ENCODE measurements around the gene DRC1.
A peak's percentile ranks its signal among the peaks of the same experiment; 100 is the strongest.

DRC1 gene

GRCh38 chr2:26479131-26479788 lies 77.5 kb downstream of the DRC1 start:
- no peak for DNase-seq

DNA sequence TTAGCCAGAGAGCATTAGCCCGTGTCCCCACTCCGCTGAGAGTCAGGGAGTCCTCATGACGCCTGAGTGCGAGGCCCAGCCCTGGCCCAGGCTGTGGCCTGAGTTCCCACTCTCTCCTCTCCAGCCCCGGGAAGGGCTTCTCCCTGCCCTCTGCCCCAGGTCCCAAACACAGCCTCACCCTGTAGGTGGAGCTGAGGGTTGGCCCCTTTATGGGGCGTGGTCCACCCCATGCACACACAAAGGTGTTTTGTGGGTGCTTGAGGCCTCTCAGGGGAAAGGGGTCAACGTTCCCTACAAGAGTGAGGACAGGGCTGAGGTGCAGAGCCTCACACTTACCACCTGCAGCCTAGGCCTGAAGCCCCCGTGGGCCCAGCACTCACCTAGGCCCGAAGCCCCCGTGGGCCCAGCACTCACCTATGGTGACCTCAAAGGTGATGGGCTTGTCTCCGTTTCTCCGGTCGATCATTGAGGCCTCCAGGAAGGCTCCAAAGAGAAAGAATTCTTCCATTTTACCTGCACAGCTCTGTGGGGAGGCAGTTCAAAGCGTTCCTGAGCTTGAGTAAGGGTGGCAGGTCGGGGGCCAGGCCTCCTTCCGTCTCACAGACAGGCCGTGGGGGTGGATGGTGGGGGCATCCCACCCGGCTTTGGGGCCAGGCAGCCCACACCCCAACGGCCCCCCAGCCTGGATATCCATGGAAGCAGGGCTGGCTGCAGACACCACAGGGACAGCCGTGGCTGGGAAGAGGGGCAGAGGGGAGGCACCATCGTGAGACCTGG lies 78.3 kb downstream of the DRC1 start:
- DNase-seq = no peak

GRCh38 chr2:26480566-26481423 lies 79.1 kb downstream of the DRC1 start:
- no peak for DNase-seq

DNA sequence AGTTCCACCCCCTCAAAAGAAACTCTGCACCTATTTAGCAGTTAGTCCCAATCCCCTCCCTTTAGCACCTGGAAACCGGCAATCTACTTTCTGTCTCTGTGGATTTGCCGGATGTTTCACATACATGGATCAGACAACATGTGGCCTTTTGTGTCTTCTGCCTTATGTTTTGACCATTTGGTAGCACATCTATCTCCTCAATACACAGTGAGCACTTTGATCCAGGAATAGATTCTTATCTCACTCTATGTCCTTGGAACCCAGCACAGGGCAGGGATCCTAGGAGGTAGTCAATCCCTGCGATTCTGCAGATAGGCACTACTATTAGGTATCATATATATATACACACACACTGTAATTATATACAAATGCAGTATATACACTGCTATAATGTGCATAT lies 80.0 kb downstream of the DRC1 start:
- DNase-seq = no peak

- no peak for DNase-seq
Measured at GRCh38 chr2:26482211-26483026, 80.7 kb downstream of the DRC1 start.

- no peak for DNase-seq
Measured at GRCh38 chr2:26483027-26483326, 81.3 kb downstream of the DRC1 start.

DNA sequence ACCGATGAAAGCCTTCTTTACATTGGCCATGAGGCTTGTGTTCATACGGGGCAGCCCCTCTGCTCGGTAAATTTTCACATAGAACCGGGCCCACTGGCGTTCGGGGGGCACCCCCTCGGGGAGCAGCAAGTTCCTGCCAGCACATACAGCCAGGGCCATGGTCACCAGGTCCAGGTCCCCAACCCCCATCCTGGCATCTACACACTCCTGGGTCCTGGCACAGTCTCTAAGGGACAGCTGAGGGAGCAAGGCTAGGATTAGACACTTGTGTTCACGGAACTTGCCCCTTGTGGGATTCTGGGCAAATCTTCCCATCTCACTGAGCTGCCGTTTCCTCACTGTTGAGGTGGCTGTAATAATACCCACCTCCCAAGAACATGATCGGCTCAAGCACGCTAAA lies 81.8 kb downstream of the DRC1 start:
- no peak for DNase-seq

DNA sequence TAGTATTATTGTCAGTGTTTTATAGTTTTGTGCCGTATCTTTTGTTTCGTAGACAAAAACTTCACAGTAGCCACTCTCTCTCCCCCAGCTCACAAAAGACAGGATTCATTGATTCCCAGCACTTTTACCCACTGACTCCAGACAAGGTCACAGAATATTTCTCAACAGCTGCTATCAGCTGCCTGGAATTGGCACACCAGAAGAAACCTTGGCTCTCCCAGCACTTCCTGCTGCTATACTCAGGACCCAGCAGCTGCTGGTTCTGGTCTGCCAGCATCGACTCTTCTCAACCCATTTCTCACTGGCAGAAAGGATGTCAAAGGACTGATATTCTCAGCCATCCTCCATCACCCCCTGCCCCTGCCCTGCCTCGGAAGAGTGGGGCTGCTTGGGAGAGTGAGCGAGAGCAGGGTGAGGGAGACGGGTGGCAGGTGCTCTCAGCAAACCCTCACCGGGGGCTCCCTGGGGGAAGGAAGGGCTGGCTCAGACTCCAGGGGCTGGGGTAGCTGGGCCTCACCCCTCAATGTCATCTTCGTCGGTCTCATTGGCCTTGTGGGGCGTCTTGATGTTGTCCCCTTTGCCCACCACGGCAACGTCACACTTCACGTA lies 82.3 kb downstream of the DRC1 start:
- DNase-seq = no peak

DNA sequence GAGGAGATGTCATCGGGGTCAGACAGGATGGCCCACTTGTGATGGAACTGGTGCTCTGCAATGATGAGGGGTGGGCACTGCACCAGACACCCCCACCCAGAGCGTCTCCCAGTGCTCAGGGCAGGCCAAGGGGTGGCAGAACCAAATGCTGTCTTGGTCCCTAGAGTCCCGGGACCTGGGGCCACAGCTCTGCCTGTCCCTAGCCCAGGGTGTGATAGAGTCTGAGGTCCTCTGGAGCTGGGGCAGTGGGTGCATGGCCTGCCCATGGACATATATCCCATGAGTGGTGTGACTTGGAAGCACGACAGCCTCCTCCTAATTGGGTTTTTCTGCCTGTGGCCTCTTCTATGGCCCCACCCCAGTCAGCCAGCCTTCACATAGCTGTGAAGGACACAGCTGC lies 82.9 kb downstream of the DRC1 start:
- DNase-seq = no peak

- DNase-seq = no peak
Measured at GRCh38 chr2:26485099-26485498, 83.4 kb downstream of the DRC1 start.

DNA sequence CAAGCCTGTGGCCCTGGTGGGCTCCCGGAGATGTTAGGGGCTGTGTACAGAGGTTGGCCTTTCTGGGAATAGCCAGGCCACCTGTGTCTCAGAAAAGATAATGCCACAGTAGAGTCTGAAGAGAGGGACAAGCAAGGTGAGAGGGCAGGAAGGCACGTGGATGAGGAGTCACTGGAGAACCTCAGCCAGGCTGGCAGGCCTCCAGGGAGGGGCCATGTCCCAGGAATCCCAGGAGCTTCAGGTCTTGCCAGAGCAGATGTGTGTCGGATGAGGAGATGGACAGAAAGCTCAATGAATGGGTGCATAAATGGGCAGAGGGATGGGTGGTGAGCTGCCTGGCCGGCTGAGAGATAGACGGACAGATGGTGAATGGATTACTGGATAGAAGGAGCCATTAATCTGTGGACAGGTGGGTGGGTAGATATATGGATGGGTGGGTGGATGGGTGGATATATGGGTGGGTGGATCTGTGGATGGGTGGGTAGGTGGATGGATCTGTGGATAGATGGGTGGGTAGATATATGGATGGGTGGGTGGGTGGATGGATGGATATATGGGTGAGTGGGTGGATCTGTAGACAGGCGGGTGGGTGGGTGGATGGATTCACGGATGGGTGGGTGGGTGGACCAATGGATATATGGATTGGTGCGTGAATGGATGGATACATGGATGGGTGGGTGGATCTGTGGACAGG lies 84.2 kb downstream of the DRC1 start:
- no peak for DNase-seq

GRCh38 chr2:26486789-26487188 lies 85.1 kb downstream of the DRC1 start:
- no peak for DNase-seq

DNA sequence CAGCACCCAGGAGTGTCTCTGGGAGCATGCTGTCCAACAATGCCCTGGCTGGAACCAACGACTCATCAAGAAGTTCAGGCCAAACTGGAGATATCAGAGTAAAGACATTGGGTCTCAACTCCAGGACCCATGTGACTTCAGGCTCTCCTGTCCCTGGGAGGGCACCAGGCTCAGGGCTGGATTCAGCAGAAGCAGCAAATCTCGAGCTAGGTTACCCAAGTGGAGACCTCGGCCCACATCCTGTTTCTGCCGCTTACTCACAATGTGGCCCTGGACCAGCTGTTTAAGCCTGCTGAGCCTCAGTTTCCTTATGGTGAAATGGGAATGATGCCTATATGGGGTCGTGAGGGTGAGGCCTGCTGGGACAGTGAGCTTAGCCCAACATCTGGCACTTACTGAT lies 85.5 kb downstream of the DRC1 start:
- DNase-seq = no peak

- peak; percentile 69 for DNase-seq
Measured at GRCh38 chr2:26488463-26489212, 86.9 kb downstream of the DRC1 start.

DNA sequence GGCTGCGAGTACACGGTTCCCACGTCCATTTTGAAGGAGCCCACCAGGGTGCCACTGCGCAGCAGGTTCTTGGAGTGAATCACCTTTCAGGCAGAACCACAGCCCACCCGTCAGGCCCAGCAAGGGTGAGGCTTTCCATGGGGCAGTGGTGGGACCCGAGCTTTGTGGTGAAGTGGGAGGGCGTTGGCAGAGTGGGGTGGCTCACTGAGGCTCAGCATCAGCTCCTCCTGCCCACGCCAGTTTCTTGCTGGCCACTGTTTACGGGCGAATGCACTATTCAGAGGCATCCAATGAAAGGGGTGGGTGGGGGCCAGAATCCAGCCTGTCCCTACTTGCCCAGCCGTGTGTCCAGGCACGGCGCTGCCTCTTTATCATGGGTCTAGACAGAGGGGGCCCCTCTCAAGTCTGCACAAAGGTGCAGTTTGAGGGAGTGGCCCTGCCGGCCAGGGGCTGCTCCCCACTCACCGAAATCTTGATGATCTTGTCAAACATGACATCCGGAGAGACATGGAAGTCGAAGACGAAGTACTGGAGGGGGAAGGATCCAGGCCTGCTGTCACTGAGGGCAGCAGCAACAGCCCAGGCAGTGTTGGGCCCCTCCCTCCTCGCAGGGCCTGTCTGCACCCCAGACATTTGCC lies 87.6 kb downstream of the DRC1 start:
- no peak for DNase-seq

GRCh38 chr2:26491563-26492167 lies 89.9 kb downstream of the DRC1 start:
- no peak for DNase-seq

DNA sequence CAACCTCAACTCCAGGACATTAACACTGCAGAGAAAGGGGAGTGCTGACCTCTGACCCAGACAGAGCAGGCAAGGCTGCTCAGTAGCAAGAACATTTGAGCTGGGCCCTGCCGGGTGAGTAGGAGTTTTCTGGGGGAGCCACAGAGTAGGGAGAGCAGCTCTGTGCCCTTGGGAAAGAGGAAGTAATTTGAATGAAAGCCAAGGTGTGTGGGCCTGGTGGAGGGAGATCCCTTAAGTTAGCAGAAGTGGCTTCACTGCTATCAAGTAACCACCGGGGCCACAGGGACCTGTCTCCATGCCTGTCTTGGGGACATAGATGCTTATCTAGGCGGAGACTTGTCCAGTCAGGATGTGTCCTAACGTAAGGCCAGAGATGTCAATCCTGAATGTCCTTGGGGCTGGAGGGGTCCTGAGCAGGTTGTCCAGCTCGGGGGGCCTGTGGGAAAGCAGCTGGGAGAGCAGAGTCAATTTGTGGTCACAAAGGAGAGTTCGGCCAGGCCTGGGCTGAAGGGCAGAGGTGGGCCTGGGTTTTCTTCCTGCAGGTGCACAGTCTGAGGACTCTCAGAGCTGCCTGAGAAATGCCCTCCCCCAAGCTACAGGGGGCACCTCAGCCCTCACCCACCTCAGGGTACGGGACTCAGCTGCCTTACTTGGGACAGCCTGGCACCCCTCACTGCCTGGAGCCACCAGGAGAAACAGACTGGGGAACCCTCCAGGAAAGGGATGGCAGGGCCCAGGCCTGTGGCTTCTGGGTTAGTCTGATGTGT lies 91.2 kb downstream of the DRC1 start:
- no peak for DNase-seq

DNA sequence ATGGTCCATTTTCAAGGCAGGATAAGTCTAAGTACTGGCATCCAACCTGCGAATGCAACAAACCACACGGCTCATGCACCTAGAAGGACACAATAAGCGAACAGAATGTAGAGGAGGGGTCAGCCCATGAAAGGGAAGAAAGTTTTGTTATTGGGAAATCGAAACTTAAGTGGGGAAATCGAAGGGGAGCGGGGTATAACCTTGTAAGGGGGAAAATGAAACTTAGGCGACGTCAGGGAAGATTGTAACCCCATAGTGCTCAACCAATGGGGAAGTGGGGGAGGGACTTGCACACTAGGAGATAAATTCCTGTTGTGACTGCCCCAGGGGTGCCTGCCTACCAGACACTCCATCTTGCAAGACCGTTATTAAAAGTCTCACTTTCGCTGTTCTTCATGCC lies 91.8 kb downstream of the DRC1 start:
- DNase-seq = no peak

DNA sequence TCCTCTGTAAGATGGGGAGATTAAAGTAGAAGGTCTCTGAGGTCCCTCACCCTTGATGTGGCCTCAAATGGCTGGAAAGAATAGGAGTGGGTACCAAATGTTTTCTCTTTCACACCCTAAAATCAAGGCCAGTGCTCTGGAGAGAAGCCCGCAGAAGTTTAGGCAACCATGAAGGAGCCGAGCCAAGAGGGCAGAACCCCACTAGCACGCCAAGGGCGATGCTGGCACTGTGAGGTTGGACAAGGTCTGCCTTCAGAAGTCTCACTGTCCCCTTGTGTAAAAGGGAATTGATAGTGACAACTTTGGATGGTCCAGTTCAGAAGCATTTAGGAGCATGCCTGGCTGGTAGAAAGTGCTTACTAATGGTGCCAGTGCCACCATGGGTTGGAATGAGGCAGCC lies 92.5 kb downstream of the DRC1 start:
- DNase-seq = no peak

- DNase-seq = no peak
Measured at GRCh38 chr2:26494891-26495290, 93.2 kb downstream of the DRC1 start.
